CD1c-positive myeloid dendritic cell (primary cell): Measurements from ENCODE around the gene NPAS3.

Experiments
- DNase-seq: peaks from one replicate; pipeline ENCODE4 v3.0.0-alpha.2; 2016; ENCODE audit errors: extremely low spot score

NPAS3 gene

GRCh38 chr14:33376510-33376909, 437.8 kb downstream of the NPAS3 start:
- DNase-seq, result no peak

- no peak for DNase-seq
Measured at GRCh38 chr14:33377596-33378390, 439.1 kb downstream of the NPAS3 start.

- no peak for DNase-seq
Measured at GRCh38 chr14:33381717-33382116, 443.0 kb downstream of the NPAS3 start.

- DNase-seq, result no peak
Measured at GRCh38 chr14:33386140-33386539, 447.5 kb downstream of the NPAS3 start.

GRCh38 chr14:33386781-33387180, 448.1 kb downstream of the NPAS3 start:
- DNase-seq, result no peak

- DNase-seq, result no peak
Measured at GRCh38 chr14:33390335-33390734, 451.7 kb downstream of the NPAS3 start.

GRCh38 chr14:33393231-33393894, 454.7 kb downstream of the NPAS3 start:
- DNase-seq, result no peak

GRCh38 chr14:33393895-33394368, 455.3 kb downstream of the NPAS3 start:
- DNase-seq, result no peak

- no peak for DNase-seq
Measured at GRCh38 chr14:33401311-33401710, 462.6 kb downstream of the NPAS3 start.

- no peak for DNase-seq
Measured at GRCh38 chr14:33402604-33403003, 463.9 kb downstream of the NPAS3 start.

- DNase-seq, result no peak
Measured at GRCh38 chr14:33404054-33404453, 465.4 kb downstream of the NPAS3 start.

- no peak for DNase-seq
Measured at GRCh38 chr14:33404964-33405574, 466.4 kb downstream of the NPAS3 start.

- DNase-seq, result no peak
Measured at GRCh38 chr14:33406766-33407165, 468.1 kb downstream of the NPAS3 start.

- DNase-seq, result no peak
Measured at GRCh38 chr14:33408291-33408690, 469.6 kb downstream of the NPAS3 start.

GRCh38 chr14:33412450-33412849, 473.8 kb downstream of the NPAS3 start:
- no peak for DNase-seq

- DNase-seq, result no peak
Measured at GRCh38 chr14:33413381-33413780, 474.7 kb downstream of the NPAS3 start.

- peak; percentile 17 for DNase-seq
Measured at GRCh38 chr14:33414041-33414440, 475.4 kb downstream of the NPAS3 start.

GRCh38 chr14:33420051-33420627, 481.5 kb downstream of the NPAS3 start:
- DNase-seq, result no peak

- no peak for DNase-seq
Measured at GRCh38 chr14:33430414-33431035, 491.8 kb downstream of the NPAS3 start.

- DNase-seq, result peak; percentile 13
Measured at GRCh38 chr14:33432407-33433023, 493.8 kb downstream of the NPAS3 start.

GRCh38 chr14:33433396-33433795, 494.7 kb downstream of the NPAS3 start:
- no peak for DNase-seq
